ENCODE results near the gene FAM151A. TPM values are rescaled to one million over a fixed set of nuclear protein-coding genes. Genes with fewer than 3 reads are reported as not detected.

Gene FAM151A
- total and polyA plus RNA-seq, 2 experiments from 2014 or later, result 0.10 TPM; not detected in 1

DNA sequence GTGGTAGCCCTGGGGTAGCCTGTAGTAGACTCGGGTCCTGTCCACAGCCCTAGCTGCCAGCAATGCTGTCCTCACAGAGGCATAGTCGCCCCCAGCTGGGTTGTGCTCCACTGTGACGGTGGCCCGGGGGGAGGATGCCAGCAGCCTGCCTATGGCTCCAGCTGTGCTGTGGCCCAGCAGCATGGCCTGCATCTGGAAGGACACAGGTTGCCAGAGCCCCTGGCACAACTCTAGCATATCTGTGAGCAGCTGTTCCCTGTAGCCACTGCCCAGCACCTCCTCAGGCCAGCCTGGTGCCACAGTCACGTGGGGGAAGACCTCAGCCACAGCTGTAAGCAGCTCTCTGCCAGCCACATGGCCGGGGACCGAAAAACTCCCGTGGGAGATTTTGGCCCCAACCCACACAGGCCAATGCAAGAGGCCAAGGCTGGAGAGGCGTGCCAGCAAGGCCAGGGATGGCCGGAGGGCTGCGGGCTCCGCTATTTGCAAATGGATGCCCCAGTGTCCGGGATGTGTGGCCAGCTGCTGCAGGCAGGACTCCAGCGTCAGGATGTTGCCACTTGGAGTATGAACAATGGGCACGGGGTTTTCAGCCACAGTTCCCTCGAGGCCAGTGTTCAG is 13.9 kb downstream of the FAM151A start (continued):
- TF ChIP-seq, protein P1, sequence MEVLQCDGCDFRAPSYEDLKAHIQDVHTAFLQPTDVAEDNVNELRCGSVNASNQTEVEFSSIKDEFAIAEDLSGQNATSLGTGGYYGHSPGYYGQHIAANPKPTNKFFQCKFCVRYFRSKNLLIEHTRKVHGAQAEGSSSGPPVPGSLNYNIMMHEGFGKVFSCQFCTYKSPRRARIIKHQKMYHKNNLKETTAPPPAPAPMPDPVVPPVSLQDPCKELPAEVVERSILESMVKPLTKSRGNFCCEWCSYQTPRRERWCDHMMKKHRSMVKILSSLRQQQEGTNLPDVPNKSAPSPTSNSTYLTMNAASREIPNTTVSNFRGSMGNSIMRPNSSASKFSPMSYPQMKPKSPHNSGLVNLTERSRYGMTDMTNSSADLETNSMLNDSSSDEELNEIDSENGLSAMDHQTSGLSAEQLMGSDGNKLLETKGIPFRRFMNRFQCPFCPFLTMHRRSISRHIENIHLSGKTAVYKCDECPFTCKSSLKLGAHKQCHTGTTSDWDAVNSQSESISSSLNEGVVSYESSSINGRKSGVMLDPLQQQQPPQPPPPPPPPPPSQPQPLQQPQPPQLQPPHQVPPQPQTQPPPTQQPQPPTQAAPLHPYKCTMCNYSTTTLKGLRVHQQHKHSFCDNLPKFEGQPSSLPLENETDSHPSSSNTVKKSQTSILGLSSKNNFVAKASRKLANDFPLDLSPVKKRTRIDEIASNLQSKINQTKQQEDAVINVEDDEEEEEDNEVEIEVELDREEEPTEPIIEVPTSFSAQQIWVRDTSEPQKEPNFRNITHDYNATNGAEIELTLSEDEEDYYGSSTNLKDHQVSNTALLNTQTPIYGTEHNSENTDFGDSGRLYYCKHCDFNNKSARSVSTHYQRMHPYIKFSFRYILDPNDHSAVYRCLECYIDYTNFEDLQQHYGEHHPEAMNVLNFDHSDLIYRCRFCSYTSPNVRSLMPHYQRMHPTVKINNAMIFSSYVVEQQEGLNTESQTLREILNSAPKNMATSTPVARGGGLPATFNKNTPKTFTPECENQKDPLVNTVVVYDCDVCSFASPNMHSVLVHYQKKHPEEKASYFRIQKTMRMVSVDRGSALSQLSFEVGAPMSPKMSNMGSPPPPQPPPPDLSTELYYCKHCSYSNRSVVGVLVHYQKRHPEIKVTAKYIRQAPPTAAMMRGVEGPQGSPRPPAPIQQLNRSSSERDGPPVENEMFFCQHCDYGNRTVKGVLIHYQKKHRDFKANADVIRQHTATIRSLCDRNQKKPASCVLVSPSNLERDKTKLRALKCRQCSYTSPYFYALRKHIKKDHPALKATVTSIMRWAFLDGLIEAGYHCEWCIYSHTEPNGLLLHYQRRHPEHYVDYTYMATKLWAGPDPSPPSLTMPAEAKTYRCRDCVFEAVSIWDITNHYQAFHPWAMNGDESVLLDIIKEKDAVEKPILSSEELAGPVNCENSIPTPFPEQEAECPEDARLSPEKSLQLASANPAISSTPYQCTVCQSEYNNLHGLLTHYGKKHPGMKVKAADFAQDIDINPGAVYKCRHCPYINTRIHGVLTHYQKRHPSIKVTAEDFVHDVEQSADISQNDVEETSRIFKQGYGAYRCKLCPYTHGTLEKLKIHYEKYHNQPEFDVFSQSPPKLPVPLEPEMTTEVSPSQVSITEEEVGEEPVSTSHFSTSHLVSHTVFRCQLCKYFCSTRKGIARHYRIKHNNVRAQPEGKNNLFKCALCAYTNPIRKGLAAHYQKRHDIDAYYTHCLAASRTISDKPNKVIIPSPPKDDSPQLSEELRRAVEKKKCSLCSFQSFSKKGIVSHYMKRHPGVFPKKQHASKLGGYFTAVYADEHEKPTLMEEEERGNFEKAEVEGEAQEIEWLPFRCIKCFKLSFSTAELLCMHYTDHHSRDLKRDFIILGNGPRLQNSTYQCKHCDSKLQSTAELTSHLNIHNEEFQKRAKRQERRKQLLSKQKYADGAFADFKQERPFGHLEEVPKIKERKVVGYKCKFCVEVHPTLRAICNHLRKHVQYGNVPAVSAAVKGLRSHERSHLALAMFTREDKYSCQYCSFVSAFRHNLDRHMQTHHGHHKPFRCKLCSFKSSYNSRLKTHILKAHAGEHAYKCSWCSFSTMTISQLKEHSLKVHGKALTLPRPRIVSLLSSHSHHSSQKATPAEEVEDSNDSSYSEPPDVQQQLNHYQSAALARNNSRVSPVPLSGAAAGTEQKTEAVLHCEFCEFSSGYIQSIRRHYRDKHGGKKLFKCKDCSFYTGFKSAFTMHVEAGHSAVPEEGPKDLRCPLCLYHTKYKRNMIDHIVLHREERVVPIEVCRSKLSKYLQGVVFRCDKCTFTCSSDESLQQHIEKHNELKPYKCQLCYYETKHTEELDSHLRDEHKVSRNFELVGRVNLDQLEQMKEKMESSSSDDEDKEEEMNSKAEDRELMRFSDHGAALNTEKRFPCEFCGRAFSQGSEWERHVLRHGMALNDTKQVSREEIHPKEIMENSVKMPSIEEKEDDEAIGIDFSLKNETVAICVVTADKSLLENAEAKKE (CRISPR knock-in tag; IDR thresholded peaks at IDR 0.05), result no peak
- no peak for TF ChIP-seq ZNF331 (CRISPR knock-in tag; IDR thresholded peaks at IDR 0.05; ENCODE audit: low read depth)
- TF ChIP-seq STAT1 (IDR thresholded peaks at IDR 0.05; ENCODE audit: unreplicated experiment), result no peak
- no peak for TF ChIP-seq POLR2AphosphoS5 (IDR thresholded peaks at IDR 0.05; ENCODE audit: low read depth)
- no peak for TF ChIP-seq JUNB (IDR thresholded peaks at IDR 0.05; ENCODE audit: unreplicated experiment)
- TF ChIP-seq CREB1 (CRISPR knock-in tag; IDR thresholded peaks at IDR 0.05; ENCODE audit: low read depth), result no peak
- TF ChIP-seq EZH2 (IDR thresholded peaks at IDR 0.05; ENCODE audit: low read depth, unreplicated experiment), result no peak
- TF ChIP-seq NANOG (IDR thresholded peaks at IDR 0.05; ENCODE audit: borderline replicate concordance), result no peak
- no peak for TF ChIP-seq ZNF114 (CRISPR knock-in tag; IDR thresholded peaks at IDR 0.05)

DNA sequence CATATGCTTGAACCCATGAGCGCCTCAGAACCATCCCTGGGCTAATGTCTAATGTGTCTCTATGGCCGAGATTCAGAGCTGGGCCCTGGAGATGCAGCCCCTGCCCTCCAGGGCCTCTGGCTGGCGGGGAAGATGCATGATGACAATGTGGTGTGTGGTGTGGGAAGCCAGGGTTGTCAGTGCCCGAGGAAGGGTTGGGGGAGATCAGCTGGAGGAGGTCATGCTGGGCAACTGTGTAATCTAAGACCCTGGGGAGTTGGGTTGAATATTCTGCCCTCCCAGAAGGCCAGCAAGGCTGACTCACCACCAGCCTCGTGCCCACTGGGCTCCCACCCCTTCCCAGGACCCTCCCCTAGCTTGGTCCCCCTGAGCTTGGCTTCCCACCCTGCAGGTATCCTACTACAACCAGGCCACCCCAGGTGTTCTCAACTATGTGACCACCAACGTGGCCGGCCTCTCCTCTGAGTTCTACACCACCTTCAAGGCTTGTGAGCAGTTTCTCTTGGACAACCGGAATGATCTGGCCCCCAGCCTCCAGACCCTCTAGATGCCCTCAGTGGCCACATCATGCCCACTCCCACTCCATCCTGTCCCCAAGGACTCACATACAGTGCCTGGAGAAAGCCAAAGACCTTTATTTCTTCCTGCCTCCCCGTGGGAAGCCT is 14.6 kb downstream of the FAM151A start:
- Histone ChIP-seq H3F3A (replicated peaks; ENCODE audit: low read depth) (no peaks in the 10 kb centered on the region), H3K27ac (ENCODE audit: low read depth) (no peak overlapping the region), H3K79me2 (replicated peaks; ENCODE audit: insufficient read depth) (no peaks in the 10 kb centered on the region), H3K9me2 (ENCODE audit: insufficient read depth) (no peaks in the 10 kb centered on the region), H3K4me1 (ENCODE audit: insufficient read depth) (peaks cover 4% of the 10 kb centered on the region; the same call in 1 of the 2 replicates), H3K4me2 (no peak overlapping the region), H4K20me1 (replicated peaks; ENCODE audit: insufficient read depth) (no peaks in the 10 kb centered on the region), H3K27me3 (ENCODE audit: insufficient read depth) (no peaks in the 10 kb centered on the region), H2AFZ (no peak overlapping the region), H3K4me3 (no peak overlapping the region), H3K36me3 (ENCODE audit: insufficient read depth) (no peaks in the 10 kb centered on the region)
- Mint-ChIP-seq H3K36me3 (ENCODE audit: low read depth) (no peaks in the 10 kb centered on the region), H3K9me3 (no peaks in the 10 kb centered on the region), H3K4me1 (peaks cover 30% of the 10 kb centered on the region), H3K4me3 (no peak overlapping the region), H3K27ac (no peak overlapping the region), H3K27me3 (ENCODE audit: insufficient read depth, low read depth, poor library complexity) (peaks cover 15% of the 10 kb centered on the region)
- DNase-seq (ENCODE audit: low spot score) (no peak), ATAC-seq (no peak)
- TF ChIP-seq EZH2phosphoT487 (IDR thresholded peaks at IDR 0.05; ENCODE audit: unreplicated experiment) (no peak), ZNF331 (CRISPR knock-in tag; IDR thresholded peaks at IDR 0.05; ENCODE audit: low read depth) (no peak), CREB1 (CRISPR knock-in tag; IDR thresholded peaks at IDR 0.05; ENCODE audit: low read depth) (no peak), JUNB (IDR thresholded peaks at IDR 0.05; ENCODE audit: unreplicated experiment) (no peak), EZH2 (IDR thresholded peaks at IDR 0.05; ENCODE audit: low read depth, unreplicated experiment) (no peak), POLR2AphosphoS5 (IDR thresholded peaks at IDR 0.05; ENCODE audit: low read depth) (no peak), STAT1 (IDR thresholded peaks at IDR 0.05; ENCODE audit: unreplicated experiment) (no peak)
- TF ChIP-seq, protein P2, sequence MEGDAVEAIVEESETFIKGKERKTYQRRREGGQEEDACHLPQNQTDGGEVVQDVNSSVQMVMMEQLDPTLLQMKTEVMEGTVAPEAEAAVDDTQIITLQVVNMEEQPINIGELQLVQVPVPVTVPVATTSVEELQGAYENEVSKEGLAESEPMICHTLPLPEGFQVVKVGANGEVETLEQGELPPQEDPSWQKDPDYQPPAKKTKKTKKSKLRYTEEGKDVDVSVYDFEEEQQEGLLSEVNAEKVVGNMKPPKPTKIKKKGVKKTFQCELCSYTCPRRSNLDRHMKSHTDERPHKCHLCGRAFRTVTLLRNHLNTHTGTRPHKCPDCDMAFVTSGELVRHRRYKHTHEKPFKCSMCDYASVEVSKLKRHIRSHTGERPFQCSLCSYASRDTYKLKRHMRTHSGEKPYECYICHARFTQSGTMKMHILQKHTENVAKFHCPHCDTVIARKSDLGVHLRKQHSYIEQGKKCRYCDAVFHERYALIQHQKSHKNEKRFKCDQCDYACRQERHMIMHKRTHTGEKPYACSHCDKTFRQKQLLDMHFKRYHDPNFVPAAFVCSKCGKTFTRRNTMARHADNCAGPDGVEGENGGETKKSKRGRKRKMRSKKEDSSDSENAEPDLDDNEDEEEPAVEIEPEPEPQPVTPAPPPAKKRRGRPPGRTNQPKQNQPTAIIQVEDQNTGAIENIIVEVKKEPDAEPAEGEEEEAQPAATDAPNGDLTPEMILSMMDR (conservative IDR thresholded peaks at IDR 0.05; ENCODE audit: low read depth in 2 of 2), result no peak
- TF ChIP-seq, protein P3, sequence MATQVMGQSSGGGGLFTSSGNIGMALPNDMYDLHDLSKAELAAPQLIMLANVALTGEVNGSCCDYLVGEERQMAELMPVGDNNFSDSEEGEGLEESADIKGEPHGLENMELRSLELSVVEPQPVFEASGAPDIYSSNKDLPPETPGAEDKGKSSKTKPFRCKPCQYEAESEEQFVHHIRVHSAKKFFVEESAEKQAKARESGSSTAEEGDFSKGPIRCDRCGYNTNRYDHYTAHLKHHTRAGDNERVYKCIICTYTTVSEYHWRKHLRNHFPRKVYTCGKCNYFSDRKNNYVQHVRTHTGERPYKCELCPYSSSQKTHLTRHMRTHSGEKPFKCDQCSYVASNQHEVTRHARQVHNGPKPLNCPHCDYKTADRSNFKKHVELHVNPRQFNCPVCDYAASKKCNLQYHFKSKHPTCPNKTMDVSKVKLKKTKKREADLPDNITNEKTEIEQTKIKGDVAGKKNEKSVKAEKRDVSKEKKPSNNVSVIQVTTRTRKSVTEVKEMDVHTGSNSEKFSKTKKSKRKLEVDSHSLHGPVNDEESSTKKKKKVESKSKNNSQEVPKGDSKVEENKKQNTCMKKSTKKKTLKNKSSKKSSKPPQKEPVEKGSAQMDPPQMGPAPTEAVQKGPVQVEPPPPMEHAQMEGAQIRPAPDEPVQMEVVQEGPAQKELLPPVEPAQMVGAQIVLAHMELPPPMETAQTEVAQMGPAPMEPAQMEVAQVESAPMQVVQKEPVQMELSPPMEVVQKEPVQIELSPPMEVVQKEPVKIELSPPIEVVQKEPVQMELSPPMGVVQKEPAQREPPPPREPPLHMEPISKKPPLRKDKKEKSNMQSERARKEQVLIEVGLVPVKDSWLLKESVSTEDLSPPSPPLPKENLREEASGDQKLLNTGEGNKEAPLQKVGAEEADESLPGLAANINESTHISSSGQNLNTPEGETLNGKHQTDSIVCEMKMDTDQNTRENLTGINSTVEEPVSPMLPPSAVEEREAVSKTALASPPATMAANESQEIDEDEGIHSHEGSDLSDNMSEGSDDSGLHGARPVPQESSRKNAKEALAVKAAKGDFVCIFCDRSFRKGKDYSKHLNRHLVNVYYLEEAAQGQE (IDR thresholded peaks at IDR 0.05; ENCODE audit: unreplicated experiment), result no peak

Measured in GM23338 (cell line).